Measurements from ENCODE around the gene TSPAN17. TPM values are rescaled to one million over a fixed set of nuclear protein-coding genes. Genes with fewer than 3 reads are reported as not detected.
A peak's percentile ranks its signal among the peaks of the same experiment; 100 is the strongest.
"Not testable (repeated sequence)": the region's sequence is repeated elsewhere in the genome, so short reads cannot be mapped to it uniquely, and the experiment has no call there.

Gene TSPAN17, protein sequence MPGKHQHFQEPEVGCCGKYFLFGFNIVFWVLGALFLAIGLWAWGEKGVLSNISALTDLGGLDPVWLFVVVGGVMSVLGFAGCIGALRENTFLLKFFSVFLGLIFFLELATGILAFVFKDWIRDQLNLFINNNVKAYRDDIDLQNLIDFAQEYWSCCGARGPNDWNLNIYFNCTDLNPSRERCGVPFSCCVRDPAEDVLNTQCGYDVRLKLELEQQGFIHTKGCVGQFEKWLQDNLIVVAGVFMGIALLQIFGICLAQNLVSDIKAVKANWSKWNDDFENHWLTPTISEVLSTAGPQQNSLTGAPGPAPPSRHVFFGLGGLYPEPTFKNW
- 10 to 100 TPM; 24.6 to 26.3 TPM for total RNA-seq

DNA sequence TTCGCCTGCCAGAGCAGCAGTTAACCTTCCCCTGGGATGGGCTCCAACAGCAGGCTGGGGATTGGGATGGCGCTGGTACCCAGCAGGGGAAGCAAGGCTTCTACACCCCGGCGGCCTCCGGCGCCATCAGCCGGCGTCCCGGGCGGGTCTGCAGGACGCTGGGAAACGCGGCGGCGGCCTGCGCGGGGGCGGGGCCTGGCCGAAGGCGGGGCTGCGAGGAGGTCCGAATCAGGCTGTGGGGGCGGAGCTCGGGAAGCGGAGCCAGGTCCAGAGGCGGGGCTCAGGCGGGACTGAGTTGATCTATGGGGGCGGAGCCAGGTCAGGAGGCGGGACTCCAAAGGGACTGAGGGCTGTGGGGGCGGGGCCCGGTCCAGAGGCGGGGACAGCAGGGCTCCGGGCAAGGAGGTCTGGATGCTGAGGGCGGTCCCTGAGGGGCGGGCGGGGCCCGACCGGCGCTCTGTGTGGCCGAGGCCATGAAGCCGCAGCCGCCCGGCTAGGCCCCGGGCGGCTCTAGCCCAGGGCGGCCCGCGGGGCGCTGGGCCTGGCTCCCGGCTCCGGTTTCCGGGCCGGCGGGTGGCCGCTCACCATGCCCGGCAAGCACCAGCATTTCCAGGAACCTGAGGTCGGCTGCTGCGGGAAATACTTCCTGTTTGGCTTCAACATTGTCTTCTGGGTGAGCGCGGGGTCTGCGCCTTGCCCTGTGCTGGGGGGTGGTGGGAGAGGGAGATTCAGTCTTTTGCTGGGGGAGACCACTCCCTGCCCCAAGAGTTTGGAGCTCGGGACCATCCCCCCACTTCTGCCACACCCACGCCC lies at the start of gene TSPAN17:
TSPAN17 (plus strand) TSS at position 455 of the 813 bp plus-strand sequence; CDS start at position 587, 132 bp downstream.
- CTCF ChIA-PET = interaction anchor here (0.9 to 7.8 kb wide), 7 partner anchors 12 to 231 kb away, joined by 3 to 54 read pairs (median 4); partner anchors contain the start of genes EIF4E1B and SNCB
- H3K9me3 Mint-ChIP-seq = no peaks in the 10 kb centered on the region
- H3K36me3 Mint-ChIP-seq (ENCODE audit: low read depth) = peaks cover 2% of the 10 kb centered on the region
- TF ChIP-seq, protein P1, sequence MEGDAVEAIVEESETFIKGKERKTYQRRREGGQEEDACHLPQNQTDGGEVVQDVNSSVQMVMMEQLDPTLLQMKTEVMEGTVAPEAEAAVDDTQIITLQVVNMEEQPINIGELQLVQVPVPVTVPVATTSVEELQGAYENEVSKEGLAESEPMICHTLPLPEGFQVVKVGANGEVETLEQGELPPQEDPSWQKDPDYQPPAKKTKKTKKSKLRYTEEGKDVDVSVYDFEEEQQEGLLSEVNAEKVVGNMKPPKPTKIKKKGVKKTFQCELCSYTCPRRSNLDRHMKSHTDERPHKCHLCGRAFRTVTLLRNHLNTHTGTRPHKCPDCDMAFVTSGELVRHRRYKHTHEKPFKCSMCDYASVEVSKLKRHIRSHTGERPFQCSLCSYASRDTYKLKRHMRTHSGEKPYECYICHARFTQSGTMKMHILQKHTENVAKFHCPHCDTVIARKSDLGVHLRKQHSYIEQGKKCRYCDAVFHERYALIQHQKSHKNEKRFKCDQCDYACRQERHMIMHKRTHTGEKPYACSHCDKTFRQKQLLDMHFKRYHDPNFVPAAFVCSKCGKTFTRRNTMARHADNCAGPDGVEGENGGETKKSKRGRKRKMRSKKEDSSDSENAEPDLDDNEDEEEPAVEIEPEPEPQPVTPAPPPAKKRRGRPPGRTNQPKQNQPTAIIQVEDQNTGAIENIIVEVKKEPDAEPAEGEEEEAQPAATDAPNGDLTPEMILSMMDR (IDR thresholded peaks at IDR 0.05) = no peak
- ATAC-seq (peak; percentile 96), DNase-seq (peak; percentile 100)
- intact Hi-C loops (cut with micrococcal nuclease) = no loop called here
- peak within 1 kb of the TSS; percentile 88 for H3K27ac Mint-ChIP-seq
- H3K4me3 Mint-ChIP-seq = peak within 1 kb of the TSS; percentile 83
- POLR2A ChIA-PET = interaction anchor here (0.6 to 2.2 kb wide), 11 partner anchors 8 to 199 kb away, joined by 3 to 10 read pairs (median 4); partner anchors contain the start of genes EIF4E1B, FAF2 and SNCB
- H3K27me3 Mint-ChIP-seq = no peaks in the 10 kb centered on the region
- peaks cover 50% of the 10 kb centered on the region for H3K4me1 Mint-ChIP-seq (ENCODE audit: low read depth)

DNA sequence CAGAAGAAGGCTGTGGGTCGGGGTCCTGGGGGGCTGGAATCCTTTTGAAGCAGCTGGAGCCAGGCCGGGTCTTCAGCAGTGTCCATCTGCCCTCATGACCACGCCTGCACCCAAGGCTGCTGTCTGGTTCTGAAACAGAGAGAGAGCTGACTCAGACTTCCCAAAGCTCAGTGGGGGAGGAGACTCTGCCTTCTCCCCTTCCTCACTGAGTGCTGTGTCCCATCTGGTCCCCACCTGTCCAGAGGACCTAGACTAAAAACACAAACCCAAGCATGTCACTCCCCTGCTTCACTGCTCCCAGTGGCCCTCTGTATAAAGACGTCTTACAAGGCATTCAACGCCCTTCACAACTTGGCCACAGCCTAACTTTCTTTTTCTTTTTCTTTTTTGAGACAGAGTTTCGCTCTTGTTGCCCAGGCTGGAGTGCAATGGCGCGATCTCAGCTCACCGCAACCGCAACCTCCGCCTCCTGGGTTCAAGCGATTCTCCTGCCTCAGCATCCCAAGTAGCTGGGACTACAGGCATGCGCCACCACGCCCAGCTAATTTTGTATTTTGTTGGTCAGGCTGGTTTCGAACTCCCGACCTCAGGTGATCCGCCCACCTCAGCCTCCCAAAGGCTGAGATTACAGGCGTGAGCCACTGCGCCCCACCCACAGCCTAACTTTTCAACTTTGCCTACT lies 47.4 kb upstream of the TSPAN17 start:
- POLR2A ChIA-PET; H3K36me3 Mint-ChIP-seq (ENCODE audit: low read depth); CTCF ChIA-PET; H3K4me3 Mint-ChIP-seq; H3K27me3 Mint-ChIP-seq; H3K9me3 Mint-ChIP-seq; H3K27ac Mint-ChIP-seq; intact Hi-C loops (cut with micrococcal nuclease); ATAC-seq: not testable (repeated sequence)
- H3K4me1 Mint-ChIP-seq (ENCODE audit: low read depth) = peaks cover 11% of the 10 kb centered on the region
- DNase-seq = peak; percentile 37

DNA sequence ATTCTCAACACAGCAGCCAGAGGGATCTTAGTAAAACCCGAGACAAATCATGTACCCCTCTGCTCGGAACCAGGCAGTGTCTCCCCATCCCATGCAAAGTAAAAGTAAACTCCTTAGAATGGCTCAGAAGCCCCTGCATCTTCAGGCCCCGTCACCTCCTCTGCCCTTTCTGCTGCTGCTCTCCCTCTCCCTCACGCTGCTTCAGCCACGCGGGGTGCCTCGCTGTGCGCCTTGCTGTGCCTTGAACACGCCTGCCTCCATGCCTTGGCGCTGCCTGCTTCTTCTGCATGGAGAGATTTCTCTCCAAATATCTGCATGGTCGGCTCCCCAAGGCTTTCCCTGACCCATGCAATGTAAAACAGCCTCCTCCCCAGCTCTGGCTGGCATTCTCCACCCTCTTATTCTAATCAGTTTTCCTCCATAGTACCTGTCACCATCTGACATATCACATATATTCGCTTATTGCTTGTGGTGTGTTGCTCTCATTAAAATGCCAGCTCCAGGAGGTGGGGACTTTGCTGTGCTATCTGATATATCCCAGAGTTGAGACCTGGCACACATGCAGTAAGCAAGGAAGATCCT lies 45.3 kb upstream of the TSPAN17 start:
- no peaks in the 10 kb centered on the region for H3K36me3 Mint-ChIP-seq (ENCODE audit: low read depth)
- H3K9me3 Mint-ChIP-seq = no peaks in the 10 kb centered on the region
- no peak overlapping the region for H3K4me3 Mint-ChIP-seq
- DNase-seq (no peak), ATAC-seq (no peak)
- POLR2A ChIA-PET = no interaction called here
- peaks cover 3% of the 10 kb centered on the region for H3K4me1 Mint-ChIP-seq (ENCODE audit: low read depth)
- intact Hi-C loops (cut with micrococcal nuclease) = no loop called here
- TF ChIP-seq, protein P1 (IDR thresholded peaks at IDR 0.05) = no peak
- no peak overlapping the region for H3K27ac Mint-ChIP-seq
- peaks cover 5% of the 10 kb centered on the region for H3K27me3 Mint-ChIP-seq
- CTCF ChIA-PET = interaction anchor here (0.8 to 1.6 kb wide), 2 partner anchors 23 to 28 kb away, joined by 3 read pairs; no protein-coding TSS in a partner anchor

DNA sequence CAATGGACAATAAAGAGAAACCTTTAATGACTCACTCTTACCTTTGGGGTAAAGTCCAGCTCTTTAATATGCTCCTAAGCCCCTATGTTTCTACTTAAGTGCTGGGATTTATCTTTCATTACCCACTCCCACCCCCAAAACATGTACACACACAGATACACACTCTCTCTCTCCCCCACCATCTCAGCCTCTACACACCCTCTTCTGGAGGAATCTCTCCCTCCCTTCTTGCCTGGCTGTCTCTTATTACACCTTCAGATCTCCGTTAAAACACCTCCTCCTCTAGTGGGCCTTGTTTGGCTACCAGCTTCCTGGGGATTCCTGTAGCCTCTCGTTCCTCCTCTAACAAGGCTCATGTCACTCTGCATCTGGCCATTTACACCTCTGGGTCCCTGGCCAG lies 44.2 kb upstream of the TSPAN17 start:
- Mint-ChIP-seq H3K27ac (no peak overlapping the region), H3K9me3 (no peaks in the 10 kb centered on the region), H3K27me3 (peaks cover 5% of the 10 kb centered on the region), H3K36me3 (ENCODE audit: low read depth) (no peaks in the 10 kb centered on the region), H3K4me1 (ENCODE audit: low read depth) (peaks cover 3% of the 10 kb centered on the region), H3K4me3 (no peak overlapping the region)
- ChIA-PET CTCF (interaction anchor here (1.6 kb wide), 1 partner anchor 24 kb away, joined by 3 read pairs; no protein-coding TSS in a partner anchor), POLR2A (no interaction called here)
- no peak for DNase-seq
- TF ChIP-seq, protein P1 (IDR thresholded peaks at IDR 0.05) = no peak
- intact Hi-C loops (cut with micrococcal nuclease) = no loop called here
- no peak for ATAC-seq

DNA sequence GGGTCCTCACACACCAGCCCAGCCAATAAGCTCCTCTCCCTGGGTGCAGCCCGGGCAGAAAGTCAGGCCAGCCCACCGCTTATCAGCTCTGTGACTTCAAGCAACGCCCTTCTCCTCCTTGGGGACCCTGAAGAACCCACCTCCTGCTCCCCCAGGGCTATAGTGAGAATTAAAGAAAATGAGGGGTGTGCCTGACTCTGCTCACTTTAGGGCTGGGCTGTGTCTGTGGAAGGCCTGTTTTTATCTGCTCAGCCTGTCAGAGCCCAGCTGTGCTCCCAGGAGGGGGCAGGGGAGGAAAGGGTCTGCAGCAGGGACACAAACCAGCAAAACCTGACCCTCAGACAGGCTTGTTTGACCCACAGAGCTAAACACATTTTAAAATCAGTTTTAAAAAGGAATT lies 41.3 kb upstream of the TSPAN17 start:
- no peak overlapping the region for H3K27ac Mint-ChIP-seq
- ATAC-seq (no peak), DNase-seq (no peak)
- POLR2A ChIA-PET = interaction anchor here (1.7 kb wide), 1 partner anchor 10 kb away, joined by 7 read pairs; no protein-coding TSS in a partner anchor
- H3K4me3 Mint-ChIP-seq = no peak overlapping the region
- TF ChIP-seq, protein P1 (IDR thresholded peaks at IDR 0.05) = no peak
- peaks cover 10% of the 10 kb centered on the region for H3K27me3 Mint-ChIP-seq
- no peaks in the 10 kb centered on the region for H3K36me3 Mint-ChIP-seq (ENCODE audit: low read depth)
- H3K9me3 Mint-ChIP-seq = no peaks in the 10 kb centered on the region
- peaks cover 8% of the 10 kb centered on the region for H3K4me1 Mint-ChIP-seq (ENCODE audit: low read depth)
- CTCF ChIA-PET = interaction anchor here (1.3 to 3.5 kb wide), 3 partner anchors 10 to 33 kb away, joined by 3 to 15 read pairs (median 5); no protein-coding TSS in a partner anchor
- intact Hi-C loops (cut with micrococcal nuclease) = no loop called here

All from activated CD8-positive, alpha-beta T cell treated with anti-CD3 and anti-CD28 coated beads for 36 hours (primary cell).